GM03348 (cell line): ENCODE measurements around the gene PDPN.
"Not testable (repeated sequence)": the region's sequence is repeated elsewhere in the genome, so short reads cannot be mapped to it uniquely, and the experiment has no call there.

Experiments used
- DNase-seq: peaks from one replicate; pipeline ENCODE4 v3.0.0; 2012; ENCODE audit warnings: low spot score

PDPN gene, protein sequence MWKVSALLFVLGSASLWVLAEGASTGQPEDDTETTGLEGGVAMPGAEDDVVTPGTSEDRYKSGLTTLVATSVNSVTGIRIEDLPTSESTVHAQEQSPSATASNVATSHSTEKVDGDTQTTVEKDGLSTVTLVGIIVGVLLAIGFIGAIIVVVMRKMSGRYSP

DNA sequence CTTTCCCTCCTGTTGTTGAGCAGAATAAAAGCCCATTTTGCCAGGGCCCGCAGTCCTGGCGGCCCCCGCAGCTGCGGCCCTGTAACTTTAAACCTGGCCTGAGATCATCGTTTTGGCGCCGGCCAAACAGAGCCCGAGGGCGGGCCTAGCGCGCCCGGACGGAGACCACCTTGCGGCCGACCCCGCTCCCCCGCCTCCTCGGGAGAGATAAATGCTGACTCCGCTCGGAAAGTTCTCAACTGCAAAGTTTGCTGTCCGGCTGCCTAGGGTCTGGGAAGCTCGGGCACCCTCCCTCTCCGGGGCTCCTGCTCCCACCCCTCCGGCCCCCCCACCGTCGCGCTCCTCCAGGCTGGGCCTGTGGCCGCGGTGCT, at the start of gene PDPN:
Gene PDPN (plus strand): TSS at position 238 of the 371 bp plus-strand sequence. CDS start 202 bp downstream, outside the sequence.
- DNase-seq = peak; percentile 53

DNA sequence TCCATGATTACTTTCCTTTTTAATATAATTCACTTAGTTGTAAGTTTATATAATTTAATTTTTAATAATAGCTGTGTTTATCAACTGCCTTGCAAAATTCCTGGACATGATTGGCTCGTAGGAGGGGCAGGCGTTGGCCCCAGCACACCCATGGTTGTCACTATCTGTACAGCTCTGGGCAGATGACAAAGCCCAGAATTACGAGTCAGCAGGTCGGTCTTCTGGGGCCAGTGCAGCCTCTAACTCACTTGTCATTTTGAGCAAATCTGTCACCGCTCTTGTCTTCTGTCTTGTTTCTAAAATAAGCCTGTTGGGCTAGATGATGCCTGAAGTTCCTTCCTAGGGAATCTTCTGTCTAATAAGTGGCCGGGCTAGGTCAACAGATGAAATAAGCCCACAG, 48.4 kb upstream of the PDPN start:
- DNase-seq = no peak

DNA sequence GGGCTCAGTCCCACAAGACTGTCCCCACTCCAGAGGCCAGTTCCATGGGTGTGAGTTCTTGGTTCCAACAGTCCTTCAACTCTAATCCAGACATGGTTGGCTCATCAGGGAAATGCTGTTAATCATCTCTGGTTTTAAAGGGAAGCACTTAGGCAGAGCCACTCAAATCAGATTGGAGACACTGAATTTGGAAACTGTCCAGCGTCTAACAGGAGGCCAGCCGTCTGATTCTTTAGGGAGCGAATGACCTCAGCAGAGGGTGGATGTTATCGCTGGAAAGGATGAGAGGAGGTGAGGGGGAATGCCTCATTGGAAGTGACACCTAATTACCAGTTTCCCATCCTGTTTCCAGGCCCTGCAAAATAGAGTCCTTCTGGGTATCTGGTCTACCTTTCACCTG, 47.1 kb upstream of the PDPN start:
- DNase-seq = no peak

DNA sequence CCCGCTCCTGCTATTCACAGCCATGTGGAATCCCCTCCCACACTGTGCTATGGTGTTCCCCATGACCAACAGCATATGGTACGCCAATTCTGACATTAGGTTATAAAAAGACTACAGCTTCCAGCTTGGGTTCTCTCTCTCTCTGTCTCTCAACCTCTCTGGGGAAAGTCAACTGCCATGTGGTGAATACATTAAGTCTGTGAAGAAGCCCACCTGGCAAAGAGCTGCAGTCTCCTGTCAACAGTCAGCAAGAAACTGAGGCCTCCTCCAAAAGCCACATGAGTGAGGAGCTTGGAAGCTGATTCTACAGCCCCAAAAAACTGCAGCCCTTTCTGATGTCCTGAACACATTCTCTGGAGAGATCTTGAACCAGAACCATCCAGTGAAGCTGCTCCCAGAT, 44.8 kb upstream of the PDPN start:
- no peak for DNase-seq

DNA sequence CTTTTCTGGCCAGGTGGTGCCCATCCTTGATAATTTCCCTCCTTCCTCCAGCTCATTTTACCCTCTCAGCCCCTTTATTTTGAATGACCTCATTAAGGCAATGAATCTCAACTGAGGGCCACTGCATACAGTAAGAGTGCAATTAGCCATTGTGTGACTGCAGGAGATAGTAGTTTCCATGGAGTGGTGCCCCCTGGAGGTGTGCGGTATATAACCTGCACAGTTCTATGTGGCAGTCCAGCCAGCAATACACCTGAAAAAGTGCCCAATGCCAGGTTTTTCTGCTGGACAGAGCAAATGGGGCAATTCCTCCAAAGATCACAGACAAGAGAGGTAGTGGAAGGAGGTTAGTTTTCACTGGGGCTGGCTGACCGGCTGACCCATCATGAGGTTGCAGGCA, 43.9 kb upstream of the PDPN start:
- DNase-seq = no peak

DNA sequence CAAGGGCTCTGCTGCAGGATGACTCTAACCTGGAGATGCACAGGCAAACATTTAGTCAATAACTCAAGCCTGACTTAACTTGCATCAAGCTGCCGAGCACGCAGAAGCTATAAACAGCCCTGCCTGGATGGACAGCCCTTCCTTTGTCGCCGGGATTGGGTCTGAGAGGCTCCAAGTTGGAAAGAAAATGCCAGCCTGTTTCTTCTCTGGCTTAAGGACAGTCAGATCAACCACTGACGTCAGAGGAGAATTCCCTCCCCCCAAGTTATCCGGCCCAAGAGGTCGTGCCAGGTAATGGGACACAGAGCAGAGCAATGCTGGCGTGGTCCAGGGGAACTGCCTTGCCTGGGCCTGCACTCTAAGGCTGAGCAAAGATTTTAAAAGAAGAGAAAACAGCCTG, 42.8 kb upstream of the PDPN start:
- no peak for DNase-seq

DNA sequence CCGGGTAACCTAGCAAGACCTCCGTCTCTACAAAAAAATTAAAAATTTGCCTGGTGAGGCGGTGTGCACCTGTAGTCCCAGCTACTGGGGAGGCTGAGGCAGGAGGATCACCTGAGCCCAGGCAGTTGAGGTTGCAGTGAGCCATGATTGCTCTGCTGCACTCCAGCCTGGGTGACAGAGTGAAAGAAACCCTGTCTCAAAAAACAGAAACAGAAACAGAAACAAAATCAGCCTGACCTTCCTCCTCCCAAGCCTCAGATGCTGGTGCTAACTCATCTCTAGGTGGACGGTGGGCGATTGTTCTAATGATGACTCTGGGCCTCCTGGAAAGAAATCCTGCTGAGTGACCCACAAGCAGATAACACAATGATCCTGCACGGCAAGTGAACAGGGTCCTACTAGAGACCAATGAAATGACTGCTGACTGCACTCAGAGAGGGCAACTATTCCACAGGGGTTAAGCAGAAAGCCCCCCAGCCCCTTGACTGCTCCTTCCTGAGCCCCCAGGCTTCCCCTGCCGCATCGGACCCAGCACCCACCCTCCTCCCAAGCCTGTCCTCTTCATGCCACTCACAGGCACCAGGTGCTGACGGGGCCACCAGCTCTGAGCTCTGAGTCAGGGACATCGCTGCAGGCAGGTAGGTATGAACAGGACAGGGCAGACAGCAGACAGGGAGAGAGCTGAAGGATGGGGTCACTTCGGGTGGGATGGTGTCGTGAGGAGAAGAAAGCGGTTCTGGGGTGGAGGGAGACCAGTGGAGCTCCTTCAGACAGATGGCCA, 42.0 kb upstream of the PDPN start:
- DNase-seq = no peak

DNA sequence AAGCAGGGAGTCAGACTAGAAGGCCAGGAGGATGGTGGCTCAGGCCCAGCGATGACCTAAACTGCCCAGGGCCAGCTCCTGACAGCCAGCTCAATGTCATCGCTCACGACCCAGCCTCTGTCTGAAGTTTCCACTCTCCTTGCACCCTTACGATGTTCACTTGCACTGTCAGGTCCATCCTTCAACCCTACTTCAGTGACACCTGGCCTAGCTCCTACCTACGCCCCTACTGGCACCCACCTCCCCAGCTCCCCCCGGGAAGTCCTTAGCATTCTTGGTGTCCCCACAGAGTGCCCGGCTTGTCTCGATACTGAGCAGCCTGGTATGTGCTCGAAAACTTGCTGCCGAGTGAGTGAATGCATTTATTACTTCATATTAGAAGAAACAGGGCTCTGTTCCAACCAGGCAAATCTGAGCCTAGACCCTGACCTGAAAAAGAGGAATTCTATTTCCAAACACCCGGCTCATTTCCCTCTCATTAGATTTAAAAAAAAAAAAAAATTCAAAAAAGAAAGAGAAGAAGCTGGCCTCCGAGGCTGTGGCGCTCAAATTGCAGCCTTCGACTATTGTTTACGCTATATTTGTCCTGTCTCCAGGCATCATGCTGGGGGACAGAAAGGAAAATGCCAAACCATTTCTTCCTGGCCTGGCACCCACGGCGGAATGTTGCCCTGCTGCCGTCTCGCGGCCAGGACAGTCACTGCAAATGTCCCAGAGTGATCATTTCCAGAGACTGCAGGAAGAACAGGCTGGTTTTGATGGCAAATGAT, 40.0 kb upstream of the PDPN start:
- peak; percentile 69 for DNase-seq

DNA sequence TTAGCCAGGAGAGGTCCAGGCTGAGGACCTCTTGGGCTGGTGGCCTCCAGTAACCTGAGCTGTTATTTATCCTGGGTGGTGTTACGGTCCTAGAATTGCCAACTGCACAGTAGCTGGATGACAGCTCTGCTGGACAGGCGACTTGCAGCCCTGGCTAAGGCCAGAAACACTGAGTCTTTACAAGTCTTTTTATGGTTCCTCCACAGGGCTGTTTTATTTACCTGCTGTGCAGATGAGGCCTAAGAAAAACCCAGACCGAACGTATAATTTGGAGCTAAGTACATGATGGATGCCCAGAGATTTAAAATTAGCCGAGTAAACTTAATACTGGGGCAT, 39.4 kb upstream of the PDPN start:
- no peak for DNase-seq

DNA sequence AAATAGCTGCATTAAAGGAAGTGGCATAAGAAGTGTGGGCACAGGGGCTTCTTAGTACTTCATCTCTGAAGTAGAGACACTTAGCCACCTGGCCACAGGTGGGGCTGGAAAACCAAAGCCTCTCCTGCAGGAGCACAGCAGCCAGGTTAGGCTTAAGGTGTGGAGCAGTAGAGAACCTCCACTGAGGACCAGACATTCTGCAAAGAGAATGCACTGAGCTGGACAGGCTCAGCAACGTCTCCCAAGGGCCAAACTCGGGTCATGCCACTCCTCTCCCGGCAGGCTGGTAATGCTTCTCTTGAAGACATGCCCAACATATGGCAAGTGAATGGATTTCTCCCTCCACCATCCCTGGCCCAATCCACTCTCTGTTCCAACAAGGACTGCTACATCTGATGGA, 36.8 kb upstream of the PDPN start:
- DNase-seq = no peak

DNA sequence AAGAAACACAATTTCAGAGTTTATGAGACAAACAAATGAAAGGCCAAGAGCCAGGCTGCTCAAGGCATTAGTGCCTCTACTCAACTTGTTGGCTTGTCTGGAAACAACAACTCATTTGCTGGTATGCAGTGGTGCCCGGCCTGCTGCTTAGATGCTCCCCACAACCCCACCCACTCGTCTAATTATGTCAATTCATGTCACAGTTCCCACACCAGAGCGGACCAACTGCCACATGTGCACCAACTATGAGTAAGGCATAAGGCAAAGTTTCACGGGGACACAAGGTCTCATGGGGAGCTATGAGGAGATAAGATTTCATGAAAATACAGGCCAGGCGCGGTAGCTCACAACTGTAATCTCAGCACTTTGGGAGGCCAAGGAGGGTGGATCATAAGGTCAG, 35.4 kb upstream of the PDPN start:
- no peak for DNase-seq

DNA sequence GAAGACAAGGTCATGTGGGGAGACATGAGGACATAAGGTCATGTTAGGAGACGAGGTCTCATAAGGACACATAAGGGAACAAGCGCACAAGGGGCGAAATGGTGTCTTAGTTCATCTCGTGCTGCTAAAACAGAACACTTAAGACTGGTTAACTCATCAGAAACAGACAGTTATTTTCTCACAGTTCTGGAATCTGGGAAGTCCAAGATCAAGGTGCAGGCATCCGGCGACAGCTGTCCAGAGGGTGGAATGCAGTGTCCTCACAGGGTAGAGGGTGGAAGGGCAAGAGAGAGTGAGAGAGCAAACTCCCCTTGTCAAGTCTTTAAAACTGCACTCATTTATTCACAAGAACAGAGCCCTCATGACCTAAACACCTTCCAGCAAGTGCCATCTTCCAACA, 34.6 kb upstream of the PDPN start:
- no peak for DNase-seq

DNA sequence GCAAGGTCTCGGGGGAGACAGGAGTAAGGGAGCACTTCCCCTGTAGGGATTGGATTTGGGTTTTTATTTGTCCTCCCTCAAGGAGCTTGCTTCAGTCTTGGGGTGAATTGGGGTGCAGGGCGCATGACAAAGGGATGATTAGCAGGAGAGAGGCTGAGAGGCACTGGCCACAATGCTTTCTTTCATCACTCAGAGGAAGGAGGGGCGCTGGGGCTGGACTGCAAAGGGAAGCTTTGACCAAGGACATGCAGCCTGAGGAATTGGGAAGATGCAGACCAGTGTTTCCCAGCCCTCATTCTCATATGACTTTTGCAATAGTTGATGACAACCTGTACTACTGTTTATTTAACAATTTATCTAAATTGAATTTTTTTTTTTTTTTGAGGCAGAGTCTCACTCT, 34.1 kb upstream of the PDPN start:
- no peak for DNase-seq

DNA sequence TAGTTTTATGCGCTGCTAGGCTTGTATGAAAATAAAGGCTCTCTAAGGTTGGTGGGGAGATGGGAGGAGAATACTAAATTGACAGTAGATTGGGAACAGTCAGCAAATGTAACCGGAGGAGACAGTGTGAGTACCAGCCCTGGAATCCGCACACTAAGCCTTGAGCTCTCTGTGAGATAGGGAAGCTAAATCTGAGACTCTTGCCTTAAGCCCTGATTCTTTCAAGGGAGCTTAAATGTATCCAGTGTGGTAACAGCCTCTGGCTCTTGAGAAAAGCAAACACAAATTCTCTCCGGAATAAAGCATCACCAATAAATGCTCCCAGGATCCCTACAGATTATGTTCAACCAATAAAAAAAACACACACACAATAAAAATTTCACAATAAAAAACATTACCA, 33.0 kb upstream of the PDPN start:
- no peak for DNase-seq

DNA sequence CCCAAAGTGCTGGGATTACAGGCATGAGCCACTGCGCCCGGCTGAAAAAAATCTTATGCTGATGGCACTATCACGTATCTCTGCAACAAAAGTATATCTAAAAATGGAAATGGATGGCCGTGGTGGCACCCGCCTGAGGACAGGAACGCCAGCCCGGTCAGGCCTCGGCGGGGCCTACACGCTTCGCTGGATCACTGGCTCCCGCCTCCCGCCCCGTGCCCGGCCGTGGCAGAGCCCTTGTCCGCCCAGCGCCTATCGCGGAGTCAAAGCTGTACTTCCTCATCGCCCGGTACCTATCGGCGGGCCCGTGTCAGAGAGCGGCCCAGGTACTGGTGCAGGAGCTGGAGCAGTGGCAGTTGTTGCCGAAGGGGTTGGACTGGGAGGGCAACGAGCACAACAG, 28.8 kb upstream of the PDPN start:
- no peak for DNase-seq

DNA sequence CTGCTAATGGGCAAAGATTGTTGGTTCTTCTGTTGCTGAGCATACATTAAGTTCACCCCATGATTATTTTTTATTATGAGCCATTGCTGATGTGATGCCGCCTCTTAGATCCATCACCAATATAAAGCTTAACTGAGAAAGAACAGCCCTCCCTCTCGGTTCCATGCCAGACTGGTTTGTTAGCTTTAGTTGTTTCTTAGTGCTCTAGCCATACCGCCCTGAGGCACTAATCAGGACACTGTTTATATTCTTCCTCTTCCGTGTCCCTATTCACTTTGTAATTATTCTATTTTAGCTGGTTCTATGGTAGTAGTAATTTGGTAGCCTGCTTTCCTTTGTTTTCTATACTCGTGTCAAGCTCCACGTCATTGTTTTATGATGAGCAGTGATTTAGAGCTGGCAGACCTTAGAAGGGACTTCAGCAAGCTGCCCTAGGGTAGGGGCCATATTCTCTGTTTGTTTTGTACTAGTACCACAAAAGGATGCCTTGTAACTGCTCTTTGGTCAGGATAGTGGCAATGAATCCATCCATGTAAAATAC, 27.3 kb upstream of the PDPN start:
- DNase-seq = no peak

DNA sequence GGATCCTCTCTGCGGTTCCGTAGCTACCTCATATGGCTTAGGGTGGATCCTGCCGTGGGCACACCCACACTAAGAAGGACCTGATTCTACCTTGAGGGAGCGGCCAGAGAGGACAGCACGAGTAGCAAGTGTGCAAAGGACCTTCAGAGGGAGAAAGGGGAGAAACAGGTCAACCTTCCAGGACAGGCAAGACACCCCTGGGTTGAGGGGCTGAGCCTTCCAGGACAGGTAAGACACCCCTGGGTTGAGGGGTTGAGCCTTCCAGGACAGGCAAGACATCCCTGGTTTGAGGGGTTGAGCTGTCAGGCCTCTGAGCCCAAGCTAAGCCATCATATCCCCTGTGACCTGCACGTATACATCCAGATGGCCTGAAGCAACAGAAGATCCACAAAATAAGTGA, 23.1 kb upstream of the PDPN start:
- DNase-seq = no peak

DNA sequence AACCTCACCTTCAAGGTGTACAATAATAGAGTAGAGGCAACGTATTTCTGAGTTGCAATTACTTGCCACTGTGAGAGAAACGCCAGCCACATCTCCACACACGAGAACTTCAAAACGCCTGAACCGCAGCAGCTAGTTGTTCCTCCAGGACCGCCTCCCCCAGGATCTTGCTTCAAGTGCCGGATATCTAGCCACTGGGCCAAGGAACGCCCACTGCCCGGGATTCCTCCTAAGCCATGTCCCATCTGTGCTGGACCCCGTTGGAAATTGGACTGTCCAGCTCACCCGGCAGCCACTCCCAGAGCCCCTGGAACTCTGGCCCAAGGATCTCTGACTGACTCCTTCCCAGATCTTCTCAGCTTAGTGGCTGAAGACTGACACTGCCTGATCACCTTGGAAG, 20.7 kb upstream of the PDPN start:
- DNase-seq = not testable (repeated sequence)

DNA sequence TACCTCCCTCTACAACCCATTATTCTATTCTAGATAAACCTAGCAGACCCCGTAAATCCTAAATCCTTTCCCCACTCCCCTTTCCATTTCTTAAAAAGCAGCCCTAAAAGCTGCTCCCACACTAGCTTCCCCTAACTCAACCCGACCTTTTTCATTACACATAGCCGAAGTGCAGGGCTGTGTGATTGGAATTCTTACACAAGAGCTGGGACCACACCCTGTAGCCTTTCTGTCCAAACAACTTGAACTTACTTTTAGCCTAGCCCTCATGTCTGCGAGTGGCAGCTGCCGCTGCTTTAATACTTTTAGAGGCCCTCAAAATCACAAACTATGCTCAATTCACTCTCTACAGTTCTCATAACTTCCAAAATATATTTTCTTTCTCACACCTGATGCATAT, 19.6 kb upstream of the PDPN start:
- DNase-seq = no peak

DNA sequence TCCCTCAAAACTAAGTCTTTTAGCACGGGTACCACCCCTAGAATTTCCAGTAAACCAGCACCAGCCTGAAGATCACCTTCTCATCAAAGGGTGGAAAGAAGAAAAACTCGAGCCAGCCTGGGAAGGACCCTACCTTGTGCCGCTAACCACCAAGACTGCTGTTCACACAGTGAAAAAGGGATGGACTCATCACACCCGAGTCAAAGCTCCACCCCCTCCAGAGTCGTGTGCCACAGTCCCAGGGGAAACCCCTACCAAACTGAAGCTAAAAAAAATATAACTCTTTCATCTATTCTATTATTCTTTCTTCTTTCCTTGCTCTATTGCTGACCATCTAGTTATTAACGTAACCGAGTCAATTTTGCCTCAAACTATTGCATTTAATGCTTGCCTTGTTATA, 13.2 kb upstream of the PDPN start:
- DNase-seq = not testable (repeated sequence)

DNA sequence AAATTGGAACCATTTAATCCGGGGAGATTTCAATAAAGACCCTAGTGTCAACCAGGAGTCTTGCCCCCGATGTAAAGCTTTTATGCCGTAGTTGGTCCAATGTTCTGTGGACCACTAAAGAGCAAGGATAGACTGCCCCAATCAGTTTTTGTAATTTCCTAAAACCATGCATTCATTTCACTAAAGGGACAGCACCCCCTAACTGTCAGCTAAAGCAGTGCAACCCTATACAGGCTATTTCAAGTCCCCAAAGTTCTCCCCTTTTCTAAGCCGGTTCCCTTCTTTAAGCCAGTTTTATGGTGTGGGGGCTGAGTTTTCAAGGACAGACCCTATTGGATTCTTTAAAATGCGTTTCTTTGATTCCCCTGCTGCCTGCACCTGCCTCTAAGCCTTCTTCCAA, 12.7 kb upstream of the PDPN start:
- no peak for DNase-seq

DNA sequence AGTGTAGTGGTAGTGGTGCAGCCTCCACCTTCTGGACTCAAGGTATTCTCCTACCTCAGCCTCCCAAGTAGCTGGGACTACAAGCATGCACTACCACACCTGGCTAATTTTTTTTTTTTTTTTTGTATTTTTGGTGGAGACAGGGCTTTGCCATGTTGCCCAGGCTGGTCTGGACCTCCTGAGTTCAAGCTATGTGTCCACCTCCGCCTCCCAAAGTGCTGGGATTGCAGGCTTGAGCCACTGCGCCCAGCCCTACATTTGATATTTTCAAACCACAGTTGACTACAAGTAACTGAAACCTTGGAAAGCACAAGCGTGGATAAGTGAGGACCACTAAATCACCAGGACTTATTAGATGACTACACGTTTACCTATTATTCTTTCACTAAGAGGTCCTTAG, 10.0 kb upstream of the PDPN start:
- no peak for DNase-seq

DNA sequence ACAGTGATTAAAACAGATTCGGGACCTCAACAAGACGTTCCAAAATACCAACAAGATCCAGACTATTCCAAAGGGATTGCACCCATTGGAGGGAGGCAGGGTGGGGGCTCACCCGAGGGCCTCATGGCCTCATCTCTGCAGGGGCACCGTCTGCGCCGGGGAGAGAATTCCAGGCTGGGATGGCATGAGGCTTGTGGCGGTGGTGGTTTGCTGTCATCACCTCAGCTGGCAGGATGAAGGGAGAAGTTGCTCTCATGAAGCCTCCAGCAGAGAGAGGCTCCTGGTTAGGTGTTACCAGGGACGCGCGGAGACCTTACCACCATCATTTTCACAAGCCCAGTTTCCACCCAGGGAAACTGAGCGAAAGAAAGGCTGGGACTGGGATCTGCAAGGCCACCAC, 6.7 kb upstream of the PDPN start:
- DNase-seq = no peak
